Nephron (organoid): ENCODE data around the gene KSR2.

Experiments
- H3K27ac Mint-ChIP-seq, 3 experiments: 2 replicates each; pipeline ENCODE4 v1.8.0; 2020; ENCODE audit warnings: mixed read lengths in 3 of 3, mild to moderate bottlenecking in 2 of 3, moderate library complexity in 1 of 3
- H3K27me3 Mint-ChIP-seq: 2 replicates; pipeline ENCODE4 v1.8.0; 2021; ENCODE audit warnings: low read depth, mild to moderate bottlenecking, moderate library complexity, mixed read lengths
- H3K36me3 Mint-ChIP-seq: 2 replicates; pipeline ENCODE4 v1.8.0; 2020; ENCODE audit warnings: low read depth, mixed read lengths
- H3K4me1 Mint-ChIP-seq: 2 replicates; pipeline ENCODE4 v1.8.0; 2020; ENCODE audit warnings: mixed read lengths
- H3K4me3 Mint-ChIP-seq, 3 experiments: 2 replicates each; pipeline ENCODE4 v1.8.0; 2020; ENCODE audit warnings: mild to moderate bottlenecking in 3 of 3, mixed read lengths in 3 of 3, moderate library complexity in 2 of 3
- H3K9me3 Mint-ChIP-seq: 2 replicates; pipeline ENCODE4 v1.8.0; 2020; ENCODE audit warnings: mixed read lengths
- TF ChIP-seq, protein P1 (sequence below), 3 experiments: fragments of 200-600 bp; sonication (generic); IDR thresholded peaks; one replicate each; pipeline ENCODE4 v1.5.0; 2021; ENCODE audit warnings: antibody characterized with exemption in 3 of 3; ENCODE audit not compliant: unreplicated experiment in 3 of 3

KSR2 gene

DNA sequence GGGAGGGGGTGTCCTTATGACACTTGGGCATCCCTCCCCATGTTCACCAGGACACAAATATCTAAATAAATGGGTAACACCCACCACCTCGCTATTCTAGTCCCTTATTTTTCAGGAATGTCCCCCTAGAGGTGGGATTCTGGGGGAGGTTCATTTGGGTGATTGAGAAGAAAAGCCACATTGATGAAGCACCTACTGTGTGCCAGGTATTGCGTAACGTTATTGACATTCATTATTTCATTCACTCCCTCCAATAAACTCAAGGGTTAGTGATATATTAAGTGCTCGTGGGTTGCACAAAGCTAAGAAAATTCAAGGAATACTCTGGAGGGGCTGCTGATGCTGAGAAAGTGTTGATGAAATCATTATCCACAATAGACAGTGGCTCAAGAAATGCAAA, 514.8 kb downstream of the KSR2 start:
- Mint-ChIP-seq H3K9me3 (peaks cover 3% of the 10 kb centered on the region), H3K4me1 (peaks cover 5% of the 10 kb centered on the region), H3K27ac (no peak overlapping the region), H3K4me3 (no peak overlapping the region), H3K36me3 (no peaks in the 10 kb centered on the region), H3K27me3 (peaks cover 47% of the 10 kb centered on the region)
- TF ChIP-seq, protein P1, sequence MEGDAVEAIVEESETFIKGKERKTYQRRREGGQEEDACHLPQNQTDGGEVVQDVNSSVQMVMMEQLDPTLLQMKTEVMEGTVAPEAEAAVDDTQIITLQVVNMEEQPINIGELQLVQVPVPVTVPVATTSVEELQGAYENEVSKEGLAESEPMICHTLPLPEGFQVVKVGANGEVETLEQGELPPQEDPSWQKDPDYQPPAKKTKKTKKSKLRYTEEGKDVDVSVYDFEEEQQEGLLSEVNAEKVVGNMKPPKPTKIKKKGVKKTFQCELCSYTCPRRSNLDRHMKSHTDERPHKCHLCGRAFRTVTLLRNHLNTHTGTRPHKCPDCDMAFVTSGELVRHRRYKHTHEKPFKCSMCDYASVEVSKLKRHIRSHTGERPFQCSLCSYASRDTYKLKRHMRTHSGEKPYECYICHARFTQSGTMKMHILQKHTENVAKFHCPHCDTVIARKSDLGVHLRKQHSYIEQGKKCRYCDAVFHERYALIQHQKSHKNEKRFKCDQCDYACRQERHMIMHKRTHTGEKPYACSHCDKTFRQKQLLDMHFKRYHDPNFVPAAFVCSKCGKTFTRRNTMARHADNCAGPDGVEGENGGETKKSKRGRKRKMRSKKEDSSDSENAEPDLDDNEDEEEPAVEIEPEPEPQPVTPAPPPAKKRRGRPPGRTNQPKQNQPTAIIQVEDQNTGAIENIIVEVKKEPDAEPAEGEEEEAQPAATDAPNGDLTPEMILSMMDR (IDR thresholded peaks at IDR 0.05; ENCODE audit: unreplicated experiment in 3 of 3) = no peak

DNA sequence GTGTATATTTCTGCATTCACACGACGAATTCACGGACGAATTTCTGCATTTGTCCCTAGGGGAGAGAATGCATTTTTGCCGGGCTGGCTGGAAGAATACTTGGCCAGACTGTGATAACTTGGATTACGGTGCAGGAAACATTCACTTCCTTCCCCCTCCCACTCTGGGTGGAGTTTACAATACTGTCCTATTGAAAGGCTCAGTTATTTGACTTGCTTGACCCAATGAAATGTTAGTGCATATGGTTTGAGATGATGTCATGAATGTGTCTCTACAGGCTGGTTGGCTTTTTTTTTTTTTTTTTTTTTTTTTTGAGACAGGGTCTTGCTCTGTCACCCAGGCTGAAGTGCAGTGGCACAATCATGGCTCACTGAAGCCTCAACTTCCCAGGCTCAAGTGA, 516.7 kb downstream of the KSR2 start:
- Mint-ChIP-seq H3K27ac (no peak overlapping the region), H3K4me1 (no peaks in the 10 kb centered on the region), H3K9me3 (peaks cover 3% of the 10 kb centered on the region), H3K27me3 (peaks cover 42% of the 10 kb centered on the region), H3K36me3 (no peaks in the 10 kb centered on the region), H3K4me3 (no peak overlapping the region)
- TF ChIP-seq, protein P1 (IDR thresholded peaks at IDR 0.05; ENCODE audit: unreplicated experiment in 3 of 3) = no peak

DNA sequence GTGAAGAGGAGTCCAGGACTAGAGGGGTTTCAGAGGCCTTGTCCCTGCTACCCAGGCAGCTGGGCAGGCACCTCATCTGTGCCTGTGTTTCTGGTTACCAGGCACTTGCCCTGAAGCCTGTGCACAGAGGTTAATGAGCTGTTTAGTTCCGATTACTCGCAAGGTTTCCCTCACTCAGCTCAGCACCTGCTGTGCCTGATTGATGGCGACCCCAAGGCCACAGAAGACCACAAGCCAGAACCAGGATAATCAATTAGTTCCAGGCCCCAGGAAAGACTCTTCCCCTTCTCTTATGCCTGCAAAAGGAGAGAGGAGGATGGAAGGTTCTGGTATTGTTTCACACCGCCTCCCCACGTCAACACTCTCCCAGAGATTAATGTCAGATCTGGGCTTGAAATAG, 518.6 kb downstream of the KSR2 start:
- H3K4me3 Mint-ChIP-seq = no peak overlapping the region
- no peaks in the 10 kb centered on the region for H3K4me1 Mint-ChIP-seq
- peaks cover 26% of the 10 kb centered on the region for H3K27me3 Mint-ChIP-seq
- TF ChIP-seq, protein P1 (IDR thresholded peaks at IDR 0.05; ENCODE audit: unreplicated experiment in 3 of 3) = no peak
- no peak overlapping the region for H3K27ac Mint-ChIP-seq
- H3K36me3 Mint-ChIP-seq = no peaks in the 10 kb centered on the region
- H3K9me3 Mint-ChIP-seq = peaks cover 3% of the 10 kb centered on the region

DNA sequence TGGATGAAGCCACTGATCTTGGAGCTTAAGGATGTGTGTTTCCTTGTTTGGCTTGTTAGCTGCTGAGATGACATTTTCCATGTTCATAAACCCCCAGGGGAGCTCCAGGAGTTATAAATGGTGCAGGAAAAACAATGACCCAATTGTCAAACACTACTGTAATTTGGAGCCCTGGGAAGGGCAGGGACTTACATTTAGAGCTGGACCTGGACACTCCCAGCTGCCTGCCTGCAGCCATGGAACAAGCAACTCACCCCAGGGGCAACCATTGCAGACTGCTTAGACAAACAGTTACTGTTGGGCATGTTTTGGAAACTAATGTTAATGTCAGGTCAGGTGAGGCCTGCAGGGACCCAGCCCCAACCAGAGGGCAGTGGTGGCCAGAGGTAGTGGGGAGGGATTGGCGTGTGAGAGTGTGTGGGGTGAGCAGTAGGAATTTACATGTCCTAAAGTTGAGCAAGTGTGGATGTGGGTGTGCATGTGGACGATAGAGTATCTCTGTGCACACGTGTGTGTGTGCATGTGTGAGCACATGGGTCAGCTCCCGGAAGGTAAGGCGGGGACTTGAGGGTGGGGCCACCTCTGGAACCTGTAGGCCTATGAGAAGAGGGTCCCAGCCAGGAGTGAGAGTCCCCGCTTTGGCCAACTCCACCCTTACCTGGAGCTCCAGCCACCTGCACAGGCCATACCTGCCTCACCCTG, 521.0 kb downstream of the KSR2 start:
- Mint-ChIP-seq H3K27me3 (peaks cover 34% of the 10 kb centered on the region), H3K9me3 (peaks cover 3% of the 10 kb centered on the region), H3K4me1 (no peaks in the 10 kb centered on the region), H3K36me3 (no peaks in the 10 kb centered on the region), H3K4me3 (no peak overlapping the region), H3K27ac (no peak overlapping the region)
- TF ChIP-seq, protein P1 (IDR thresholded peaks at IDR 0.05; ENCODE audit: unreplicated experiment in 3 of 3) = no peak

DNA sequence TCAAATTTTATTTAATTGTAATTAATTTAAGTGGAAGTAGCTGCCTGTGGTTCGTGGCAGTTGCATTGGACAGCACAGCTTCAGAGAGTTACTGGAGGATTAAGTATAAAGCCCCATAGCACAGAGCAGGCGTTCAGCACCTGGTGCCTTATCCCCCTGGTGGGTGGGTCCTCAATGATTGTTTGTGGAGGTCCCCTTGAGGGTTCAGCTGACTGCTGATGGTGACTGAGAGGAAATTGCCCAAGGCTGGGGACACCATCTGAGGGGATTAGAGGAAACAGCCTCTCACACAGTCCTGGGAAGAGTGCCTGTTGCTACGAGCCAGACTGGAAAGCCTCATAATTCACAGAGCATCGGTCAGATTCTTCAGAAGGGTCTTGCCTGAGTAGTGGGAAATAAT, 524.0 kb downstream of the KSR2 start:
- Mint-ChIP-seq H3K4me3 (no peak overlapping the region), H3K4me1 (no peaks in the 10 kb centered on the region), H3K9me3 (no peaks in the 10 kb centered on the region), H3K27ac (no peak overlapping the region), H3K27me3 (peaks cover 44% of the 10 kb centered on the region), H3K36me3 (no peaks in the 10 kb centered on the region)
- TF ChIP-seq, protein P1 (IDR thresholded peaks at IDR 0.05; ENCODE audit: unreplicated experiment in 3 of 3) = no peak

DNA sequence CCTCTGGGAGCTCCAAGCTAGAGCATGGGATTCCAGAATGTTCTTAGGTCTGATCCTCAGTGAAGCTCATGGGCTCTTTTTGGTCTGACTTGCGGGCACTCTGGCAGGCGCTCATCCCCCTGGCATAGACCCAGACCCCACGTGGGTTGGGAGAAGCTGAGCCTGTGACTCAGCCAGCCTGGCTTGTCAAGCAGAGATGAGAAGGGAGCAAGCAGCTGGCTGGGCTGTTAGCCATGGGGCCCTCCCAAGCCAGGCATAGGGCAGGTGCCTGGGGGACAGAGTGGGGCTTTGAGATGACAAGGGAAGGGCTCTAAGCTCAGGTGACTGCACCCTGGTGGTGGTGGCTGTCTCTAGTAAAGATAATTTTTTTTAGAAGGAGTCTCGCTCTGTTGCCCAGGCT, 527.0 kb downstream of the KSR2 start:
- Mint-ChIP-seq H3K4me1 (peaks cover 10% of the 10 kb centered on the region), H3K36me3 (no peaks in the 10 kb centered on the region), H3K27ac (no peak overlapping the region), H3K4me3 (no peak overlapping the region), H3K9me3 (no peaks in the 10 kb centered on the region), H3K27me3 (peaks cover 36% of the 10 kb centered on the region)
- TF ChIP-seq, protein P1 (IDR thresholded peaks at IDR 0.05; ENCODE audit: unreplicated experiment in 3 of 3) = no peak
